H9 (cell line): ENCODE measurements around the gene SEL1L. TPM values are rescaled to one million over a fixed set of nuclear protein-coding genes. Genes with fewer than 3 reads are reported as not detected.

Experiments used
- DNase-seq: peaks from one replicate; pipeline ENCODE4 v3.0.0-alpha.2; 2017
- H2AFZ ChIP-seq: one replicate; pipeline ENCODE4 v1.6.1; 2013; ENCODE audit warnings: mild to moderate bottlenecking, low read length, control low read depth, moderate library complexity
- H2AK5ac ChIP-seq: 2 replicates; pipeline ENCODE4 v1.6.1; 2013; ENCODE audit warnings: low read length, control low read depth, mixed read lengths; ENCODE audit not compliant: insufficient read length
- H2BK120ac ChIP-seq: one replicate; pipeline ENCODE4 v1.6.1; 2013; ENCODE audit warnings: low read depth, mild to moderate bottlenecking, low read length, control low read depth, inconsistent platforms; ENCODE audit not compliant: poor library complexity, severe bottlenecking
- H2BK12ac ChIP-seq: 2 replicates; pipeline ENCODE4 v1.6.1; 2013; ENCODE audit warnings: low read length, control low read depth, mixed read lengths, low read depth; ENCODE audit not compliant: insufficient read length
- H2BK15ac ChIP-seq: 2 replicates; pipeline ENCODE4 v1.6.1; 2013; ENCODE audit warnings: low read depth, low read length, control low read depth
- H2BK20ac ChIP-seq: one replicate; pipeline ENCODE4 v1.6.1; 2013; ENCODE audit warnings: low read depth, mild to moderate bottlenecking, low read length, control low read depth, inconsistent platforms; ENCODE audit not compliant: poor library complexity, severe bottlenecking
- H2BK5ac ChIP-seq: 2 replicates; pipeline ENCODE4 v1.6.1; 2013; ENCODE audit warnings: low read length, control low read depth, mixed read lengths; ENCODE audit not compliant: insufficient read length
- H3K14ac ChIP-seq: 2 replicates; pipeline ENCODE4 v1.6.1; 2013; ENCODE audit warnings: low read length, control low read depth; ENCODE audit not compliant: insufficient read depth
- H3K18ac ChIP-seq: 2 replicates; pipeline ENCODE4 v1.6.1; 2013; ENCODE audit warnings: low read depth, mild to moderate bottlenecking, mixed read lengths, low read length, control low read depth; ENCODE audit not compliant: insufficient read length
- H3K23ac ChIP-seq: 2 replicates; pipeline ENCODE4 v1.6.1; 2013; ENCODE audit warnings: low read length, control low read depth, mixed read lengths, low read depth; ENCODE audit not compliant: insufficient read length
- H3K23me2 ChIP-seq: 2 replicates; pipeline ENCODE4 v1.6.1; 2013; ENCODE audit warnings: low read depth, mild to moderate bottlenecking, mixed read lengths, low read length, control low read depth; ENCODE audit not compliant: insufficient read length, poor library complexity, severe bottlenecking
- H3K27ac ChIP-seq: 2 replicates; pipeline ENCODE4 v1.5.1; 2013; ENCODE audit warnings: low read length, control low read depth, mixed read lengths, low read depth; ENCODE audit not compliant: insufficient read length
- H3K27me3 ChIP-seq: 2 replicates; pipeline ENCODE4 v1.6.1; 2013; ENCODE audit warnings: low read length, control low read depth, inconsistent platforms; ENCODE audit not compliant: insufficient read depth
- H3K4ac ChIP-seq: 2 replicates; pipeline ENCODE4 v1.6.1; 2013; ENCODE audit warnings: low read depth, mild to moderate bottlenecking, control low read depth, inconsistent platforms, low read length, moderate library complexity
- H3K4me1 ChIP-seq: 2 replicates; pipeline ENCODE4 v1.6.1; 2013; ENCODE audit warnings: low read length, control low read depth, inconsistent platforms; ENCODE audit not compliant: insufficient read depth
- H3K4me2 ChIP-seq: 2 replicates; pipeline ENCODE4 v1.6.1; 2013; ENCODE audit warnings: low read length, control low read depth, mixed read lengths; ENCODE audit not compliant: insufficient read length, insufficient read depth
- H3K56ac ChIP-seq: 2 replicates; pipeline ENCODE4 v1.6.1; 2013; ENCODE audit warnings: low read depth, mild to moderate bottlenecking, mixed read lengths, low read length, control low read depth; ENCODE audit not compliant: insufficient read length
- H3K79me1 ChIP-seq: 2 replicates; pipeline ENCODE4 v1.6.1; 2013; ENCODE audit warnings: low read depth, mild to moderate bottlenecking, moderate library complexity, low read length, control low read depth, inconsistent platforms; ENCODE audit not compliant: insufficient read depth, poor library complexity, severe bottlenecking
- H3K79me2 ChIP-seq: 2 replicates; pipeline ENCODE4 v1.6.1; 2013; ENCODE audit warnings: low read length, control low read depth, inconsistent platforms; ENCODE audit not compliant: insufficient read depth
- H3K9ac ChIP-seq: 2 replicates; pipeline ENCODE4 v1.6.1; 2013; ENCODE audit warnings: low read length, control low read depth, mixed read lengths; ENCODE audit not compliant: insufficient read length; ENCODE audit errors: extremely low read depth
- H3K9me3 ChIP-seq: one replicate; pipeline ENCODE4 v1.6.1; 2013; ENCODE audit warnings: low read depth, low read length, inconsistent platforms; ENCODE audit not compliant: control insufficient read depth
- H3T11ph ChIP-seq: one replicate; pipeline ENCODE4 v1.6.1; 2013; ENCODE audit warnings: mild to moderate bottlenecking, low read length, control low read depth, inconsistent platforms
- H4K20me1 ChIP-seq: one replicate; pipeline ENCODE4 v1.6.1; 2013; ENCODE audit not compliant: control insufficient read depth, insufficient read length, insufficient read depth
- H4K5ac ChIP-seq: 2 replicates; pipeline ENCODE4 v1.6.1; 2013; ENCODE audit warnings: low read depth, mild to moderate bottlenecking, mixed read lengths, low read length, control low read depth; ENCODE audit not compliant: insufficient read length
- H4K8ac ChIP-seq: replicated peaks from 2 replicates; pipeline ENCODE4 v1.6.1; 2013; ENCODE audit warnings: low read length, control low read depth, mixed read lengths, low read depth; ENCODE audit not compliant: insufficient read length
- H4K91ac ChIP-seq: 2 replicates; pipeline ENCODE4 v1.6.1; 2013; ENCODE audit warnings: low read depth, mild to moderate bottlenecking, moderate library complexity, mixed read lengths, low read length, control low read depth; ENCODE audit not compliant: insufficient read length
- H3K27ac Mint-ChIP-seq, 3 experiments: 2 replicates in 2 of 3; 3 replicates in 1 of 3; pipeline ENCODE4 v1.8.0; 2020 to 2021; ENCODE audit warnings: mixed read lengths in 3 of 3, mild to moderate bottlenecking in 1 of 3, moderate library complexity in 1 of 3
- H3K27me3 Mint-ChIP-seq: 2 replicates; pipeline ENCODE4 v1.8.0; 2021; ENCODE audit warnings: low read depth, mild to moderate bottlenecking, moderate library complexity, mixed read lengths
- H3K36me3 Mint-ChIP-seq, 3 experiments: 2 replicates in 2 of 3; 3 replicates in 1 of 3; pipeline ENCODE4 v1.8.0; 2020 to 2021; ENCODE audit warnings: low read depth in 3 of 3, mixed read lengths in 3 of 3; ENCODE audit not compliant: insufficient read depth in 1 of 3
- H3K4me1 Mint-ChIP-seq, 2 experiments: 2 replicates each; pipeline ENCODE4 v1.8.0; 2020; ENCODE audit warnings: mixed read lengths in 2 of 2
- H3K4me3 Mint-ChIP-seq, 2 experiments: 2 replicates in 1 of 2; 3 replicates in 1 of 2; pipeline ENCODE4 v1.8.0; 2020 to 2021; ENCODE audit warnings: mild to moderate bottlenecking in 2 of 2, mixed read lengths in 2 of 2, moderate library complexity in 1 of 2
- H3K9me3 Mint-ChIP-seq, 2 experiments: 2 replicates in 1 of 2; 3 replicates in 1 of 2; pipeline ENCODE4 v1.8.0; 2020; ENCODE audit warnings: mild to moderate bottlenecking in 2 of 2, mixed read lengths in 2 of 2, moderate library complexity in 1 of 2
- CTCF ChIP-seq: fragments of 200-600 bp; sonication (generic); conservative IDR thresholded peaks from 3 replicates; pipeline ENCODE4 v1.8.0; 2021; ENCODE audit warnings: antibody characterized with exemption, mild to moderate bottlenecking
- WGBS: extraction: QIAGEN DNeasy Blood & Tissue Kit; methylation state at CpG from one replicate; pipeline ENCODE4 v1.1.7; 2013; ENCODE audit warnings: missing lambda C conversion rate, low lambda C conversion rate, mixed read lengths; ENCODE audit not compliant: insufficient read length; ENCODE audit errors: extremely low coverage; 5-methylcytosine and 5-hydroxymethylcytosine counted together
- total RNA-seq: library from RNA; stranded (reverse); gene quantifications from 2 replicates; pipeline ENCODE4 v1.2.1, GENCODE V29; 2021

SEL1L gene
- total RNA-seq, 1 experiment from 2014 or later = 27.5 TPM

DNA sequence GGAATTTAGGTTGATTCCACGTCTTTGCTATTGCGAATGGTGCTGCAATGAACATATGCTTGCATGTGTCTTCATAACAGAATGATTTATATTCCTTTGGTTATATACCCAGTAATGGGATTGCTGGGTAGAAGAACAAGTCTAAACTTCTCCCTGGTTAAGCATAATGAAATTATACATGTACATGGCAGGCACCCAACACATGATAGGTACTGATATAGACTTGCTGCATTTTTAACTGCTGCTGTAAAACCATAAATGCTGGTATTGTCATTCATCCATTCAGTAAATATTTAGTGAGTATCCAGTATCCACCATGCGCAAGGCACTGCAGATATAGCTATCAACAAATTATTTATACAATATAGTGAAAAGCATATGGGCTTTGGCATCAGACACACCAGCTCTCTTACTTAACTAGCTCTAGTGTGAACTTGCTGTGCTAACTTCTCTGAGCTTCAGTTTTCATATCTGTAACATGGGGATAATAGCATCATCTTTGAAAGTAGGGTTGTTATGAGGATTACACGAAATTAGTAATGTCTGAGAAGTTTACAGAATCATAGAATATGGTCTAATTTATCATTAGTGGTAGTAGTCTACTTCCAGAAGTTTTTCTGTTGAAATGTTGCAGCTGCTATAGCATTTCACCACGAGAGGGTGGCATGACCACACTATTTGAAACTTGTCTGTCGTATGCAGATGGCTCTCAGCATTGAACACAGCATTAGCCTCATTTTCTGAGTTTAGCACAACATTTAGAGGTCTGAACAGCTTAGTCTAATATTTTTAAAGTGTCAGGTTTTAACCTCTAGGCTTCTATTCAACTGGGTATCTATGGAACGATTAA is 32.0 kb upstream of the SEL1L start:
- Mint-ChIP-seq H3K27ac (no peak overlapping the region), H3K36me3 (no peaks in the 10 kb centered on the region), H3K4me3 (no peak overlapping the region), H3K27me3 (peaks cover 27% of the 10 kb centered on the region), H3K4me1 (peaks cover 20 to 22% of the 10 kb centered on the region in 2 experiments), H3K9me3 (no peaks in the 10 kb centered on the region)
- no peak overlapping the region for H4K8ac ChIP-seq
- no peak overlapping the region for H2AK5ac ChIP-seq
- no peak overlapping the region for H4K91ac ChIP-seq
- H3K27me3 ChIP-seq = no peaks in the 10 kb centered on the region; the same call in 1 of the 2 replicates
- H3K79me1 ChIP-seq = no peaks in the 10 kb centered on the region
- no peaks in the 10 kb centered on the region for H3K23me2 ChIP-seq
- no peak overlapping the region for H3K4ac ChIP-seq
- H2AFZ ChIP-seq = no peak overlapping the region
- DNase-seq = no peak
- H4K20me1 ChIP-seq = no peaks in the 10 kb centered on the region
- H3K4me2 ChIP-seq = no peak overlapping the region
- H4K5ac ChIP-seq = no peak overlapping the region
- H3K9ac ChIP-seq = no peak overlapping the region
- no peak overlapping the region for H3K56ac ChIP-seq
- H2BK5ac ChIP-seq = no peak overlapping the region
- WGBS = no CpG with 5 or more reads among the region's 7 CpGs
- H3T11ph ChIP-seq = no peak overlapping the region
- no peaks in the 10 kb centered on the region for H3K79me2 ChIP-seq
- H3K18ac ChIP-seq = no peak overlapping the region
- H3K14ac ChIP-seq = no peak overlapping the region
- no peak overlapping the region for H2BK15ac ChIP-seq
- H3K27ac ChIP-seq = no peak overlapping the region
- TF ChIP-seq CTCF = peak; percentile 77
- no peaks in the 10 kb centered on the region for H3K4me1 ChIP-seq
- H2BK120ac ChIP-seq = no peak overlapping the region
- H3K23ac ChIP-seq = no peak overlapping the region
- no peak overlapping the region for H2BK12ac ChIP-seq
- no peak overlapping the region for H2BK20ac ChIP-seq
- no peaks in the 10 kb centered on the region for H3K9me3 ChIP-seq
